Pancreas (tissue), 10 donors: ENCODE data around the gene CHMP6. TPM values are rescaled to one million over a fixed set of nuclear protein-coding genes. Genes with fewer than 3 reads are reported as not detected.
A peak's percentile ranks its signal among the peaks of the same experiment; 100 is the strongest.

Experiments used
- ATAC-seq, 4 donors: fragments of 200-7000 bp; cut with Tn5 transposase; one replicate each; pipeline versions ENCODE4 v1.8.0 to v1.9.1; 2020; ENCODE audit warnings: mild to moderate bottlenecking in 4 of 4, moderate library complexity in 4 of 4
- DNase-seq, 6 donors: peaks; one replicate each; pipeline ENCODE4 v3.0.0-alpha.2; 2020
- FAIRE-seq: peaks from 2 replicates; lab custom pipeline; 2012; peaks lifted over from hg19 to GRCh38; lab: Jason Lieb, UNC
- H3K27ac ChIP-seq, 4 donors: fragments of 200-600 bp; sonication (generic); 1 replicate in 3 of 4; 2 replicates in 1 of 4; pipeline versions ENCODE4 v1.5.0 to v1.8.0; 2020
- H3K27me3 ChIP-seq, 4 donors: fragments of 200-600 bp; one replicate each; pipeline ENCODE4 v1.8.0; 2021
- H3K36me3 ChIP-seq, 3 donors: fragments of 200-600 bp; sonication (generic) in 1 of 3; one replicate each; pipeline versions ENCODE4 v1.5.0 to v1.8.0; 2020 to 2021
- H3K4me1 ChIP-seq, 3 donors: fragments of 200-600 bp; one replicate each; pipeline ENCODE4 v1.8.0; 2021
- H3K4me3 ChIP-seq, 4 donors: fragments of 200-600 bp; sonication (generic) in 2 of 4; one replicate each; pipeline versions ENCODE4 v1.5.0 to v1.8.0; 2020 to 2021
- H3K9me3 ChIP-seq, 4 donors: fragments of 200-600 bp; one replicate each; pipeline ENCODE4 v1.8.0; 2021
- WGBS, 2 donors: extraction: QIAGEN DNeasy Blood & Tissue Kit; methylation state at CpG; one replicate each; pipeline ENCODE4 v1.1.7; 2013; 5-methylcytosine and 5-hydroxymethylcytosine counted together
- intact Hi-C, 3 donors: fragments of 100-400 bp; cut with DNase I; formaldehyde crosslinking; loops; one replicate each; pipeline versions ENCODE4 v1.11.1 to v1.14.2; 2022
- polyA plus RNA-seq, 2 donors: library from polyadenylated mRNA; stranded (reverse); fragments of 200-250 nt; gene quantifications; one replicate each; pipeline ENCODE4 v1.2.3, GENCODE V29; 2013
- total RNA-seq, 6 donors: library from RNA; stranded (reverse); fragmentation: NEBNext Ultra II Directional in 4 of 6; extraction: Animal tissue kit (Norgen Biotek cat#: 25700) in 4 of 6; gene quantifications; one replicate each; pipeline versions ENCODE4 v1.2.1 to v1.2.4, GENCODE V29; 2021 to 2023
- TF ChIP-seq, protein P1 (sequence below), 4 donors: fragments of 200-600 bp; sonication (generic) in 3 of 4; IDR thresholded peaks; one replicate each; pipeline versions ENCODE4 v1.5.0 to v1.8.0; 2021; ENCODE audit warnings: antibody characterized with exemption in 4 of 4
- donor health status: healthy with polysubstance abuse.
- donor health status: DM: no; HTN: no; CAD: no; lungs with moderate emphysema.
- donor health status: DM: no; HTN: no; CAD: no.
- donor health status: control.
- donor health status: control.
- donor health status: Bipolar disorder and iron deficiency.
- donor health status: DM: yes; HTN: yes; CAD: no.
- donor health status: DM: no; HTN: no; CAD: no.
- donor health status: DM: no; HTN: no; CAD: no.
- donor health status: DM: yes; HTN: yes; CAD: no.

The CHMP6 gene
- total and polyA plus RNA-seq, 8 donors: 9.5 to 30.8 (median 13.8) TPM

DNA sequence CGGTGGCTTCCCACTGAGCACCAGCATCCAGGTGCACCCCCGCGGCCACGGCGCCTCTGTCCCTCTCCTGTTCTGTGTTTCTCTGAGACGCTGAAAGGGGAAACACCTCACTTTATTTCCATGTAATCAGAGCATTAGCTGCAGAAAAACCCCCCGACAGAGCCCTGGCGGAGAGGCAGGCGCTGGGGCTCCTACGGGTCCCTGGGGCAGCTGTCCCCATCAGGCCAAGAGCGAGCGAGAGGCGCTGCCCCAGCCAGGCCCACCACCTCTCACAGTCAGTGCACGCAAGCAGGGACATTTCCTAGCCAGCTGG lies 27.1 kb upstream of the CHMP6 start:
- no peak for DNase-seq
- 89 to 94% methylated on average over 14 of the region's 14 CpGs for WGBS, 2 donors
- Histone ChIP-seq H3K36me3 (no peaks in the 10 kb centered on the region), H3K4me3 (no peak overlapping the region), H3K9me3 (no peaks in the 10 kb centered on the region), H3K27me3 (no peaks in the 10 kb centered on the region), H3K27ac (no peak overlapping the region), H3K4me1 (peaks cover 3 to 9% (median 7%) of the 10 kb centered on the region in 3 donors)
- intact Hi-C loops: no loop called here
- TF ChIP-seq, protein P1, sequence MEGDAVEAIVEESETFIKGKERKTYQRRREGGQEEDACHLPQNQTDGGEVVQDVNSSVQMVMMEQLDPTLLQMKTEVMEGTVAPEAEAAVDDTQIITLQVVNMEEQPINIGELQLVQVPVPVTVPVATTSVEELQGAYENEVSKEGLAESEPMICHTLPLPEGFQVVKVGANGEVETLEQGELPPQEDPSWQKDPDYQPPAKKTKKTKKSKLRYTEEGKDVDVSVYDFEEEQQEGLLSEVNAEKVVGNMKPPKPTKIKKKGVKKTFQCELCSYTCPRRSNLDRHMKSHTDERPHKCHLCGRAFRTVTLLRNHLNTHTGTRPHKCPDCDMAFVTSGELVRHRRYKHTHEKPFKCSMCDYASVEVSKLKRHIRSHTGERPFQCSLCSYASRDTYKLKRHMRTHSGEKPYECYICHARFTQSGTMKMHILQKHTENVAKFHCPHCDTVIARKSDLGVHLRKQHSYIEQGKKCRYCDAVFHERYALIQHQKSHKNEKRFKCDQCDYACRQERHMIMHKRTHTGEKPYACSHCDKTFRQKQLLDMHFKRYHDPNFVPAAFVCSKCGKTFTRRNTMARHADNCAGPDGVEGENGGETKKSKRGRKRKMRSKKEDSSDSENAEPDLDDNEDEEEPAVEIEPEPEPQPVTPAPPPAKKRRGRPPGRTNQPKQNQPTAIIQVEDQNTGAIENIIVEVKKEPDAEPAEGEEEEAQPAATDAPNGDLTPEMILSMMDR (IDR thresholded peaks at IDR 0.05): no peak
- ATAC-seq: no peak
- FAIRE-seq: no peak

DNA sequence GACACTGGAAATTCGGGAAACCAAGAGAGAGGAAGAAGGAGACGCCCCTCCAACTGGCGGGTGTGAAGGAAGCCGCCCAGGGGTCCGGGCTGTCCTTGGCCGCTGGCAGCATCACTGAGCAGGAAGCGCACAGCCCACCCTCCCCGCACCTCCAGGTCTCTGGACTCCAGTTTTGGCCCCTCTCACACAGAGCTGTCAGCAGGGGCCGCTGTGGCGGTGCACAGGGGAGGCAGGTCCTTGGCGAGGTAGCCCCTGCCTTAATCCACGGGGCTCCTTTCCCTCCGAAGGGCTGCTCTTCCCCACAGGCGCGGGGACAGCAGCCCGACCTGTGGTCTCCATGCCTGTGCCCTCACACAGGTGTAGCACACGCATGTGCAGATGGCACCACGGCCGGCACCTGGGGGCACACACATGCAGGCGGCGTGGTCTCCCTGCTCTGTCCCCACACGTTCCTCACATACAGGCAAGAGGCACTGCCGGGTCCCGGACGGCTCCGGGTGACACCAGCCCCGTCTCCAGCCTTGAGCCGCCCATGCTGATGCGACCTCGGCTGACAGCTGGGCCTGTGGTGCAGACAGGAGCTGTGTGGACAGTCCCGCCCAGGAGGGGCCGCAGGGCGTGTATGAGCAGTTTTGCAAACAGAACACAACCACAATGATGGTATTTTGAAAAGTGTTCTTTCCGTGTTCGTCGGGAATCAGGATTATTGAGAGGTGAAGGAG lies 26.6 kb upstream of the CHMP6 start:
- Histone ChIP-seq H3K4me1 (peaks cover 3 to 9% (median 7%) of the 10 kb centered on the region in 3 donors), H3K27ac (no peak overlapping the region), H3K9me3 (no peaks in the 10 kb centered on the region), H3K36me3 (no peaks in the 10 kb centered on the region), H3K4me3 (no peak overlapping the region), H3K27me3 (no peaks in the 10 kb centered on the region)
- TF ChIP-seq, protein P1 (IDR thresholded peaks at IDR 0.05): no peak
- 93% methylated on average over 35 to 36 of the region's 36 CpGs for WGBS, 2 donors
- FAIRE-seq (no peak), ATAC-seq (no peak), DNase-seq (peak in 1 of 6 donors; percentile 73)
- intact Hi-C loops: no loop called here

DNA sequence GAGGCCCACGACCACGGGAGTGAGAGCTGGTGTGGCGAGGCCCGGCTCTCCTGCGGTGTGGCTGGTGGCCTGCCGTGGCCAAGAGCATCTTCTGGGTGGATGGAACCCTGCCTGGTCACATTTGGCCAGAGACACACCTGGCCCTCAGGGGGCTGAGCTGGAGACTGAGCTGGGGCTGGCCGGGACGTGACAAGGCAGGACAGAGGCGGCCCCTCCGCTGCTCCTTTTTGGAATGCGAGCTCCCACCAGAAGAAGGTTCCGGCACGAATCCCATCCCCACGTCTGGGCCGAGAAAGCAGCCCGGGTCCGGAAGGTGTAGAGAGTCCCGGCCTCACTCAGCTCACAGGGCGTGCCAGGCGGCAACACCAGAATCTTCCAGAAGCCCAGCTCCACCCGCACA lies 26.0 kb upstream of the CHMP6 start:
- peak in 1 of 6 donors; percentile 41 for DNase-seq
- H3K27me3 ChIP-seq: no peaks in the 10 kb centered on the region
- ATAC-seq: no peak
- no peaks in the 10 kb centered on the region for H3K9me3 ChIP-seq
- intact Hi-C loops: no loop called here
- H3K4me3 ChIP-seq: no peak overlapping the region
- whole genome bisulfite sequencing, 2 donors: 95% methylated on average over 21 of the region's 21 CpGs
- no peak overlapping the region for H3K27ac ChIP-seq
- TF ChIP-seq, protein P1 (IDR thresholded peaks at IDR 0.05): no peak
- H3K4me1 ChIP-seq: peaks cover 3 to 9% (median 7%) of the 10 kb centered on the region in 3 donors
- no peaks in the 10 kb centered on the region for H3K36me3 ChIP-seq
- FAIRE-seq: no peak

DNA sequence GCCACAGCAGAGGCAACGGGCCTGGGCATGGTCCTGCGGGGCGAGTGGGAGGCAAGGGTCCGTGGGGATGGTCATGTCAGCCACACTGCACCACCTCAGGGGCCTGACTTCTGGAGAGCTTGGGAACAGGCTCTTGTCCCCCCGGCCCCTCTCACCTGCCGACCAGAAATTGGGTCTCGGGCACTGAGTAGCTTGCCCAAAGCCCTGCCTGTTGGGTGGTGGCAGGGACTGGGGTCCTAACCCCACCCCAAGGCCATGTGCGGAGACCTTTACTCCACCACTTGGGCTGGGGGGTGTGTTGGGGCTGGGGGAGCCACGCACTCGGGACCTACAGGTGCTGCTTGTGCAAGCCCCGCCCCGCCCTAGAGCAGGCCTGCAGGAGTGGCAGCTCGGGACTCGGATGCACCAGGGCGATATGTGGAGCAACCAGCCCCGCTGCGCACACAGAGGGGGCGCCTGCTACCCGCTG lies 24.2 kb upstream of the CHMP6 start:
- no peak for ATAC-seq
- TF ChIP-seq, protein P1 (IDR thresholded peaks at IDR 0.05): no peak
- 83% methylated on average over 17 to 19 of the region's 19 CpGs for WGBS, 2 donors

DNA sequence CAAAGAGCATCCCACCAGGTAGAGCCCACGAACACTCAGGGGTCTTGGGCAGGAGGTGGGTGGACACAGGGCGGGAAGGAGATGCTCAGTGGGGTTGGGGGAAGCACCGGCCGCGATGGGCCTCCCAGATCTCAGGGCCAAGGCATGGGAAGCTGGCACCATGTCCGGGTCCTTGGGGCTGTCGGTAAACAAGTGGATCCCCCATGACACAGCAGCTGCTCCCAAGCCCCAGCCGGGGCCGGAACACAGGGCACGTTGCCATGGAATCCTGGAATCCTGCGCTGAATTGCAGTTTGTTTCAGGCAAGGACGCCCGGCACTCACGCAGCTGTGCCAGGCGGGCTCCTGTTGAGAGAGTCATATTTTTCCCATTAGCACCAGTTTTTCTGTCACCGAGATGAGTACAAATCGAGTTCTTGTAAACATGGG lies 23.0 kb upstream of the CHMP6 start:
- no peaks in the 10 kb centered on the region for H3K36me3 ChIP-seq
- H3K4me3 ChIP-seq: no peak overlapping the region
- no peak overlapping the region for H3K27ac ChIP-seq
- no peaks in the 10 kb centered on the region for H3K27me3 ChIP-seq
- ATAC-seq (peak; percentile 33 to 74 (median 66)), FAIRE-seq (no peak), DNase-seq (peak in 3 of 6 donors; percentile 49 to 80 (median 73))
- 5 to 7% methylated on average over 17 of the region's 17 CpGs for WGBS, 2 donors
- intact Hi-C loops: no loop called here
- no peaks in the 10 kb centered on the region for H3K9me3 ChIP-seq
- peaks cover 3 to 9% (median 7%) of the 10 kb centered on the region in 3 donors for H3K4me1 ChIP-seq
- TF ChIP-seq, protein P1 (IDR thresholded peaks at IDR 0.05): no peak

More for the DNA sequence above, 24.2 kb upstream of the CHMP6 start:
- no peaks in the 10 kb centered on the region for H3K36me3 ChIP-seq
- H3K27ac ChIP-seq: no peak overlapping the region
- H3K4me3 ChIP-seq: no peak overlapping the region
- intact Hi-C loops: no loop called here
- no peaks in the 10 kb centered on the region for H3K9me3 ChIP-seq
- peak in 1 of 6 donors; percentile 80 for DNase-seq
- H3K27me3 ChIP-seq: no peaks in the 10 kb centered on the region
- FAIRE-seq: no peak
- peaks cover 3 to 9% (median 7%) of the 10 kb centered on the region in 3 donors for H3K4me1 ChIP-seq
